Thoracic aorta (tissue), 2 donors: ENCODE measurements around the gene NCAPD3. TPM values are rescaled to one million over a fixed set of nuclear protein-coding genes. Genes with fewer than 3 reads are reported as not detected.
"Not testable (repeated sequence)": the region's sequence is repeated elsewhere in the genome, so short reads cannot be mapped to it uniquely, and the experiment has no call there.

ENCODE experiments used
- ATAC-seq: fragments of 150-250 bp; one replicate; pipeline ENCODE4 v1.8.0; 2017; ENCODE audit warnings: low read depth; ENCODE audit not compliant: insufficient number of reproducible peaks, low FRiP score
- DNase-seq: peaks from one replicate; pipeline ENCODE4 v3.0.0-alpha.2; 2020; ENCODE audit warnings: low spot score
- H3K27ac ChIP-seq, 2 donors: fragments of 200-600 bp; sonication (generic); 1 replicate in 1 of 2; 2 replicates in 1 of 2; pipeline ENCODE4 v1.5.1; 2016; ENCODE audit warnings: mild to moderate bottlenecking in 2 of 2, moderate library complexity in 2 of 2
- H3K27me3 ChIP-seq: fragments of 200-600 bp; sonication (generic); replicated peaks from 2 replicates; pipeline ENCODE4 v1.6.0; 2016; ENCODE audit warnings: mild to moderate bottlenecking; ENCODE audit not compliant: insufficient read depth
- H3K36me3 ChIP-seq: fragments of 200-600 bp; sonication (generic); one replicate; pipeline ENCODE4 v1.5.1; 2016
- H3K4me1 ChIP-seq, 2 donors: fragments of 200-600 bp; sonication (generic); 1 replicate in 1 of 2; 2 replicates in 1 of 2; pipeline versions ENCODE4 v1.5.1 to v1.6.0; 2016; ENCODE audit warnings: low read depth in 2 of 2, mild to moderate bottlenecking in 1 of 2; ENCODE audit not compliant: control insufficient read depth in 1 of 2
- H3K4me3 ChIP-seq: fragments of 200-600 bp; sonication (generic); 2 replicates; pipeline ENCODE4 v1.5.1; 2016; ENCODE audit warnings: mild to moderate bottlenecking
- H3K9me3 ChIP-seq: fragments of 200-600 bp; sonication (generic); 2 replicates; pipeline ENCODE4 v1.5.1; 2016
- CTCF ChIP-seq: fragments of 200-600 bp; sonication (generic); IDR thresholded peaks from one replicate; pipeline ENCODE4 v1.5.1; 2019; ENCODE audit warnings: antibody characterized with exemption
- total RNA-seq, 2 donors: library from RNA; depleted of rRNA; stranded (reverse); fragments of >200 nt; gene quantifications; one replicate each; pipeline versions ENCODE4 v1.1.0 to v1.2.3, GENCODE V29; 2016

The NCAPD3 gene
- total RNA-seq, 2 donors from 2014 or later: 7.4 to 9.2 TPM

- H3K27ac ChIP-seq: peak overlapping the region; percentile 93 to 96
- peak overlapping the region; percentile 69 for H3K4me3 ChIP-seq
- DNase-seq: no peak
- ATAC-seq: peak; percentile 81
- no peaks in the 10 kb centered on the region for H3K36me3 ChIP-seq
- no peaks in the 10 kb centered on the region for H3K9me3 ChIP-seq
- H3K4me1 ChIP-seq: peaks cover 25 to 76% of the 10 kb centered on the region in 2 donors
- no peaks in the 10 kb centered on the region for H3K27me3 ChIP-seq
- TF ChIP-seq CTCF: no peak
Measured at GRCh38 chr11:134120143-134120850, 103.5 kb downstream of the NCAPD3 start.

- H3K36me3 ChIP-seq: no peaks in the 10 kb centered on the region
- peaks cover 23 to 75% of the 10 kb centered on the region in 2 donors for H3K4me1 ChIP-seq
- DNase-seq: no peak
- ATAC-seq: no peak
- no peak for TF ChIP-seq CTCF
- no peaks in the 10 kb centered on the region for H3K9me3 ChIP-seq
- H3K4me3 ChIP-seq: peak overlapping the region; percentile 69
- H3K27me3 ChIP-seq: no peaks in the 10 kb centered on the region
- H3K27ac ChIP-seq: peak overlapping the region; percentile 93 to 96
Measured at GRCh38 chr11:134119094-134119493, 104.7 kb downstream of the NCAPD3 start.

- no peak overlapping the region for H3K4me3 ChIP-seq
- H3K4me1 ChIP-seq: peaks cover 17 to 64% of the 10 kb centered on the region in 2 donors
- H3K36me3 ChIP-seq: no peaks in the 10 kb centered on the region
- no peak for TF ChIP-seq CTCF
- H3K27me3 ChIP-seq: no peaks in the 10 kb centered on the region
- no peaks in the 10 kb centered on the region for H3K9me3 ChIP-seq
- no peak for DNase-seq
- H3K27ac ChIP-seq: peak overlapping the region in 1 of 2 donors; percentile 93
- no peak for ATAC-seq
Measured at GRCh38 chr11:134118006-134118405, 105.8 kb downstream of the NCAPD3 start.

- H3K4me1 ChIP-seq: peaks cover 0 to 46% of the 10 kb centered on the region in 2 donors
- ATAC-seq (no peak), DNase-seq (no peak)
- H3K36me3 ChIP-seq: no peaks in the 10 kb centered on the region
- no peak overlapping the region for H3K27ac ChIP-seq
- no peak for TF ChIP-seq CTCF
- H3K9me3 ChIP-seq: no peaks in the 10 kb centered on the region
- no peak overlapping the region for H3K4me3 ChIP-seq
- H3K27me3 ChIP-seq: no peaks in the 10 kb centered on the region
Measured at GRCh38 chr11:134116210-134116609, 107.6 kb downstream of the NCAPD3 start.

GRCh38 chr11:134113787-134114186 lies 110.0 kb downstream of the NCAPD3 start:
- H3K27ac ChIP-seq, ATAC-seq, H3K27me3 ChIP-seq, H3K36me3 ChIP-seq, DNase-seq, H3K4me3 ChIP-seq, H3K9me3 ChIP-seq: not testable (repeated sequence)
- H3K4me1 ChIP-seq: peaks cover 0 to 28% of the 10 kb centered on the region in 2 donors
